Activated T-cell treated with anti-CD3 and anti-CD28 coated beads for 48 hours (primary cell): ENCODE data around the gene PPT2.
A peak's percentile ranks its signal among the peaks of the same experiment; 100 is the strongest.
"Not testable (repeated sequence)": the region's sequence is repeated elsewhere in the genome, so short reads cannot be mapped to it uniquely, and the experiment has no call there.

Source experiments
- DNase-seq: peaks from one replicate; pipeline ENCODE4 v3.0.0-alpha.2; 2020; ENCODE audit warnings: low read depth

The PPT2 gene

GRCh38 chr6:32176476-32177182, 22.7 kb downstream of the PPT2 start:
- no peak for DNase-seq

DNA sequence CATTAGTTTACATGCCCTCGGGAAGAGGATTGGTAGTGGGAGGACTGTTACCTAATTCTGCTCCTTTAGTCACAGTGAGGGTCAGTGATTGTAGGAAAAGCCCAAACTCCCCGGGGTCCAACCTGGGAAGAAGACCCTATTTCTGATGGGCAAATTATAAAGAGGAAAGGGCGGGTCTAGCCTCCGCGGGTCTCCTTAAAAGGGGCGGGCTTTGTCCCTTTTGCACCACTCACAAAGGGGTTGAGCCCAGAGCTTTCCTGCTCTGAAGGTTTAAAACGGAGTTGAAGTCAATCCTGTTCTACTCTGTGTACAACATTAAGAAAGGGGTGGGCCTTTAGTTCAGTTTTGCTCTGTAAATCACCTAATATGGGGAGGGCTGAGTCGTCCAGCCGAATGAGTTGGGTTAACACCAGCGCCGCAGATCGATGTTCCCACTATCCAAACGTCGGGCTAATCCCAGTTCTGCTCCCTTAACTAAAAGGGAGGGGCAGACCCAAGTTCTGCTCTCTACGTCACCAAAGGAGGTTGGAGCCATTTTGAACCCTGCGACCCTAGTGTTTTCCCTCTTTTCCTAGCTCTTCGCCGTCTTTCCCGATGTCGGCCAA, 23.3 kb downstream of the PPT2 start:
- DNase-seq: peak; percentile 33

DNA sequence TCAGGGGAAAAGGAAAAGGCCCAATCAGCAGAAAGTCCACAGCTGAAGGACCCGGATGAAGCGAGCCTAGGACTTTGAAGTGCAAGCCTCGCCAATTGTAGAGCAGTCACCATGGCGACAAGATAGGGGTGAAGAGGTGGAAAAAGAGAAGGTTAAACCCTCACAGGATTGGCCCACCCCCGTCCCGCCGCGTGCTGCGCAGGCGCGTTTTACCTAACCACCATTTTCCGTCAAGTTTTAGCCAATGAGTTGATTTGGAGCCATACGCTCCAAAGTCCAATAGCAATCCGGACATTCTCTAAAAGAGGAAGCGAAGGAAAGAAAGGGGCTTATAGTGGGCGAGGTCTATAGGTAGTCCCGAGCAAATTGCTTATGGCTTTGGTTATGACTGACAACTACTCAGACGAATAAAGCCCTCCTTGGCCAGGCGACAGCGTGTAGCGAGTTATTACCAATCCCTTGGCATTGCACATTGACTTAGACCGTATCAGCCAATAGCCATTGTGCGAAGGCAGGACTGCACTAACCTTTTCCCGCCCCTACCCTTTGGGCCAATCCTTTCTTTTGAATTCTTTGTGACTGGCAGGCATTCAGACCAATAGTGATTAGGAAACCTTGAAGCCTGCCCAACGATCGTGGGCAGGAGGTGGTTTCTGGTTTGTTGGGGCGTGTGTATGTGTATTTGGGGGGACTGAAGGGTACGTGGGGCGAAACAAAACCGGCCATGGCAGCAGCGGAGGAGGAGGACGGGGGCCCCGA, 24.0 kb downstream of the PPT2 start, which contains the start of gene RNF5:
Gene RNF5, plus strand, starts transcription at position 618 of the 759 bp plus-strand sequence. Its CDS starts 107 bp downstream, at position 725.
- DNase-seq: peak; percentile 82

DNA sequence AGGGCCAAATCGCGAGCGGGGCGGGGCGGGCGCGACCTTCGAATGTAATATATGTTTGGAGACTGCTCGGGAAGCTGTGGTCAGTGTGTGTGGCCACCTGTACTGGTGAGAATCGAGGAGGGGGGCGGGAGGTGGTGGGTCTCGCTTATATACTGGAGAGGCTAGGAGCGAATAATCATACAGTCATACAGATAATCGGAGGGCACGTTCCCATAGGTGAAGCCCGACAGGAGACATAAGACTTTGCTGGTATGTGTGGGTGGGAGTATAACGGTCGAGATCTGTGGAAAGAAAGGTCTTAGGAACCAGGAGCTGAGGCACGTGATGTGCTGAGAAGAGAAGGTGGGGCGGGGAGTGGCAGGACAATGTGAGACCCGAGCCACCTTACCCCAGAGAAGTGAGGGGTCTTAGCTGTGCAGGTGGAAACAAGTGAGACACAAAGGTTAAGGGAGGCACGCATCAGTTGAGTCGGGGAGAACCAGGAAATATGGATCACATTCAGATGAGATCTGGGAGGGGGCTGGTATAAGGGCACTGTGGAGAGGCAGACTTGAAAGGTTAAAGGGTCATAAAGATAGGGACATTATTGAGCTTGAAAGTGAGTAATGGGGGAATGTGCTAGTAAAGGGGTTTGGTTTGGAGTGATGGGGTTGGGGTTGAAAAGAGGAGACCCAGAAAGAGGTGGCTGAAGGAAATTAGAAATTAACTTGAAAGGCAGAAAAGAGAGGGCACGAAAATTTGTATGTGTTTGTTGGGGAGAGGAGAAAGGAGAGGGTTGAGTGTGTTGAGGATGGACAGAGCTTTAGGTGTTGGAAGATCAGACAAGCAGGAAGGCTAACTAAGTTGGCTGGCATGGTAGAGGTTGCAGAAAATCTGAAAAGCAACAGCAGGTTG, 24.9 kb downstream of the PPT2 start:
- no peak for DNase-seq

GRCh38 chr6:32179766-32180405, 25.9 kb downstream of the PPT2 start:
- no peak for DNase-seq

DNA sequence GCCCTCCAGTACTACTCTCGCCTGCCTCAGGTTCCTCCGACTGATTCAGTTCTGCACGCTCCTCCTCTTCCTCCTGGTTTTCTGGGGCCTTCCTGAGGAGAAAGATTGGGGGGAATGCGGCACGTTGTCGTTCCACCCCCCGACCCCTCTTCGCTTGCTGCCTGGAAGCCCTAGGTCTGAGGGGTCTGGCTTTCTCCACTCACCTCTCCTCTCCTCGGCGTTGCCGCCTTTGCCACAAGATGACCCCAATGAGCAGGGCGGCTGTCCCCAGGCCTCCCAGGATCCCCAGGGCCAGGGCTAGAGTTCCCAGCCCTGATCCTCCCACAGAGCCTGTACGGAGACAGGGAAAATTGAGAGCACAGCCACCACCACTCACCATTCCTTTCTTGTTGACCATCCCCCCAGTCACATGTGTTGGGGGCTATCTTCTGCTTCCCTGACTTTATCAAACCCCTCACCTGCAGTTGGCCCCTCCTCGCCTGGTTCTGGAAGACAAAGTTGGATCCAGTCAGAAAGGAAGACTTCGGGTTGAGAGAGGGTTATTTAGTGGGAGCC, 27.3 kb downstream of the PPT2 start:
- no peak for DNase-seq

GRCh38 chr6:32181915-32182529, 28.1 kb downstream of the PPT2 start:
- DNase-seq: no peak

GRCh38 chr6:32182555-32182981, 28.6 kb downstream of the PPT2 start:
- DNase-seq: no peak

DNA sequence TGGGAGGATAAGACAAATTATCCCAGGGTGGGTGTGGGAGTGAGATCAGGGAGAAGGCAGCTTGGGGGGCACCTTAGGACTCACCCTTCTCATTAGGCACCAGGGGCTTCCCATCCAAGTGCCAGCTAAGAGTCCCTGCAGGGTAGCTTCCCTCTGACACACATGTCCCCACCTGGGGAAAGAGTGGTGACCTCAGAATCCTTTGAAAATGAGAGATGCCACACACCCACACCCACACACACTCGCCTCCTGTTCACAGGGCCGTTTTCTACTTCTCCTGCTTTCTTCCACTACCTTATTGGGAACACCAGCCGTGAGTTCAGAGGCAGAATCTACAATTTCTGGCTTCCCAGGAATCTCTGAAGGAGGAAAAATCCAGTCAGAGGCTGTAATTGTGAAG, 29.1 kb downstream of the PPT2 start:
- DNase-seq: no peak

DNA sequence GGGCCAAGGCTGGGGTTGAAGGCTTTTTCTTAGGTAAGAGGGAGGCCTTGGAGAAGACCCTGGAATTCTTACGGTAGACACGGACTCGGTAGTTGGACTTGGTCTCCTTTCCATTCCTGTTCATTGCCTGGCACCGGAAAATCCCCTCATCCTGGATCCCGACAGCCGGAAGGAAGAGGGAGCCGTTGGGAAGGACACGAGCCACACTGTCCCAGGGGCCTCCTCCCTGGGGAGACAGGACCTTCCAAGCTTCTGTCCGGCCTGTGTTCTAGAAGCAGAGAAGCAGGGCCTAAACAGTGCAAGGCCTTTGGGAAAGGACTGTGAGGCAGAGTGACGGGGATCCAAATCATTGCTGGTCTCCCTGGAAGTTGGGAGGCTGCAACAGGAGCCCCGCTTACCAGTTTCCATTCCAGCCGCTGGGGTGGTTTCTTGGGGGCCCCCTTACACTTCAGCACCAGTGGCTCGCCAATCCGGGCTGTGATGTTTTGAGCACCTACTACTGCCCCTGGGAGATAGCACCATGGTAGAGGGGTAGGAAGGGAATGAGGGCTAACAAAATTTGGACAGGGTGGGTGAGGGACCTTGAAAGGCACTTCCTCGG, 29.6 kb downstream of the PPT2 start:
- no peak for DNase-seq

DNA sequence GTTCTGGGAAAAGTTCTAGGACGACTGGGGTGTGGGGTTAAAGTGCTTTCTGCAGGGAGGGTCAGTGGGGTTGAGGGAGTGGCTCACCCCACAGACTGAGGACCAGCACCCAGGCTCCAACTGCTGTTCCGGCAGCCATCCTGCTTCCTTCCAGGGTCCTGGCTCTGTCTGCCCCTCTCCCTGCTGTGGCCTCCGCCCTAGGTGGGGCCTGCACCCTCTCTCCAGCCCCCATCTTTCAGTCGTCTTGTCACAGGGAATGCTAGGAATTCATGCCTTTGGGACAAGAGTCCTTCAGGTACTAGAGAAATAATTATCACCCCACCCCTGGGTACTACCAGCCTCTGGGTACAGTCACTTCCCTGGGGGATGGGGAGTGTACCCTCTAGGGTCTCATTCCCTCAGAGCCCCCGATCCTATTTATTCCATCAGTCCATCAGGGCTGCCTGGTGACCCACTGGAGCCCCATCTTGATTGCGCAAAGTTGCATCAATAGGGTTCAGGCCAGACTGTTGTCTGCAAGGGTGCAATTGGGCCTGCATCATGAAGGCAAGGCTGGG, 30.2 kb downstream of the PPT2 start, which contains the start of gene AGER:
Gene AGER, minus strand, starts transcription at position 170 of the 557 bp plus-strand sequence. Its CDS starts 31 bp downstream, at position 139.
- no peak for DNase-seq

- peak; percentile 52 for DNase-seq
These were observed 31.8 kb downstream of the PPT2 start for GRCh38 chr6:32185681-32186131.

DNA sequence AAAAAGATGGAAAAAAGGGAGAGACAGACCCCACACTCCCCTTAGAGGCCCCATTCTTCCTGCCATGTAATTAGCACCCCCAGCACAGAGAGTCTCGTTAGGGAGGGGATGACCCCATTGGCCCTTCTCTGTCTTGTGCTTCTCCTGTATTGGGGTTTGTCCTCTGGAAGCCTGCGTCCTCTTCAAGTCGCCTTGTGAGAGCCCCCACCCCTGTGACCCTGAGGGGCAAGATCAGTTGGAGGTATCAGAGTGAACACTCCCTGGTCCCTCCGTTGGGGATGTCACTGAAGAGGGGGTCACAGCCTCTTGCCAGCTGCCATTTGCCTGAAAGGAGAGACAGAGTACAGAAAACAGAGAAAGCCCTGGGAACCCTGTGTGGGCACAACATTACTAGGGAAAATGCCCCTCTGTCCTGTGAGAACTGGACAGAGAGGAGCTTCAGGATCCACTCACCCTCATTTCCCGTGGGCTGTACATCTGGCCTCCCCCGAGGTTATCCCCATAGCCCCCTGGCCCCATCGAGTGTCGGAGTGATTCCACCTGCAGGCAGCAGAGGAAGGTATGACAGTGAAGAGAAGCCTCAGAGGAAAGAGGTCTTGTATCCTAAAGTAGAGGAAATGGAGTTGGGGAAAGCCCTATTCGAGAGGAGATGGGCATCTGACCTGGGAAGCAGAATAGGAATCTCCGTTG, 32.4 kb downstream of the PPT2 start:
- DNase-seq: not testable (repeated sequence)

- no peak for DNase-seq
These were observed 33.2 kb downstream of the PPT2 start for GRCh38 chr6:32187009-32187709.

- not testable (repeated sequence) for DNase-seq
These were observed 33.9 kb downstream of the PPT2 start for GRCh38 chr6:32187725-32188380.

DNA sequence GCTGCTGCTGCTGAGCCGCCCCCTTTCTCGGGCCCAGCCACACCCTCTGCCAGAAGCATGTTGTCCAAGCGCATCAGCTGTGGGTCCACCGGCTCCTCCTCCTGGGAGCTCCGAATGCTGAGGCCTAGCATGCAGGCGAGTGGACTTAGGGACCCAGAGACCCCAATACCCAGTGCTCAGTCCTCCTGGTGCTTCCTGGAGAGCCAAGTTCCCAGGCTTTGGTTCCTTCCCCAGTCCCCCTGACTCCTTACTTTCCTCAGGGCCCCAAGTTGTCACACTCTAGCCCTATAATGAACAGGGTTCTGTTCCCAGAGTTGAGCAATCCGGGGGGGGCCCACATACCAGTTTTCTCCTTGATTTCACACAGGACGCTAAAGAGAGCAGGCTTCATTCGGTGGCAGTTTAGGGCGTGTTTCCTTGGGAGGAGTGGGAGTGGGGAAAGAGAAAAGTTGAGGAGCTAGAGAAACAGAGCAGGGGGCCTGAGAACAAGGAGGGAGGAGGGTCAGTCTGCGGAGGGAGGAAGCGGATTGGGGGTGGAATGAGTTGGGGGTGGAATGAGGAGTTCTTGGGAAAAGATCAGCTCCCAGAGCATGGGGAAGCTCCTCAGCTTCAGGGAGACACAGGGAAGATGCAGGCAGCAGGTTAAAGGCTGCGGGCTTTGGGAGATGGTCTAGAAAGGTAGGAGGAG, 34.6 kb downstream of the PPT2 start:
- DNase-seq: no peak

DNA sequence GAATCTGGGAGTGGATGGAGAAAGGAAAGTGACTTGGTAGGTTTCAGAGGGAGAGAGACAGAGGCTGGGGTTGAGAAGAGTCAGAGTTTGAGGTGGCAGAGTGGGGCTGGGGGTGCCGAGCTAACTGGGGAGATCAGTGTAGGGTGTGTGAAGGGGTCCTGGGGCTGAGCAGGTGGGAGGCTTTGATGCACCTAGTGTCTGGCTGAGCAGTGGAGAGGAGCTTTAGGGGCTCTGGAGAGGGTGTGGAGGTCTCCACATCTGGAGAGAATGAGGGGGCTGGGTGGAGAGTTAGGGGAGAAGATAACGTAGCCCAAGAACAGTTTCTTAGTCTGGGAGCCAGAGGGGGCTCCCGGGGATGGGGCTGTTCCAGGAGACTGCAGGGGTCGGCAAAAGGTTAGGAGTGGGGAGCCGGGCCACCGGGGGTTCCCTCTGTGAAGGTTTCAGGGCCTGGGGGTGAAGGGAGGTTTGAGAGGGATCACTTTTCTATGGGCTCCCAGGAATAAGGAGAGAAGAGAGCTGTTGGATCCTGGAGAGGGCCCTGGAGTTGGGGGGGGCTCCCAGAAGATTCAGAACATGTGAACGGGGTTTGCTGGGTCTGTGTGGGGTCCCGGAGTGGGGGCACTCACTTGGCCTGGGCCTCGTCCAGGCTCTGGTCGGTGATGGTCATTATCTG, 35.3 kb downstream of the PPT2 start:
- no peak for DNase-seq
